Nephron progenitor cell (in vitro differentiated cells): Measurements from ENCODE around the gene MAPK8IP3.
A peak's percentile ranks its signal among the peaks of the same experiment; 100 is the strongest.

Experiments
- DNase-seq: peaks from one replicate; pipeline ENCODE4 v3.0.0; 2021
- H3K27ac Mint-ChIP-seq: 2 replicates; pipeline ENCODE4 v1.8.0; 2021; ENCODE audit warnings: mild to moderate bottlenecking, moderate library complexity, mixed read lengths
- H3K27me3 Mint-ChIP-seq: 2 replicates; pipeline ENCODE4 v1.8.0; 2021; ENCODE audit warnings: mild to moderate bottlenecking, low read depth, mixed read lengths; ENCODE audit not compliant: poor library complexity
- H3K36me3 Mint-ChIP-seq: 2 replicates; pipeline ENCODE4 v1.8.0; 2021; ENCODE audit warnings: low read depth, mixed read lengths
- H3K4me1 Mint-ChIP-seq: 2 replicates; pipeline ENCODE4 v1.8.0; 2021; ENCODE audit warnings: mixed read lengths
- H3K4me3 Mint-ChIP-seq: 2 replicates; pipeline ENCODE4 v1.8.0; 2021; ENCODE audit warnings: mild to moderate bottlenecking, moderate library complexity, mixed read lengths
- H3K9me3 Mint-ChIP-seq: 2 replicates; pipeline ENCODE4 v1.8.0; 2021; ENCODE audit warnings: mild to moderate bottlenecking, moderate library complexity, mixed read lengths
- TF ChIP-seq, protein P1 (sequence below): fragments of 200-600 bp; sonication (generic); IDR thresholded peaks from 2 replicates; pipeline ENCODE4 v1.5.0; 2021; ENCODE audit warnings: antibody characterized with exemption

The MAPK8IP3 gene

DNA sequence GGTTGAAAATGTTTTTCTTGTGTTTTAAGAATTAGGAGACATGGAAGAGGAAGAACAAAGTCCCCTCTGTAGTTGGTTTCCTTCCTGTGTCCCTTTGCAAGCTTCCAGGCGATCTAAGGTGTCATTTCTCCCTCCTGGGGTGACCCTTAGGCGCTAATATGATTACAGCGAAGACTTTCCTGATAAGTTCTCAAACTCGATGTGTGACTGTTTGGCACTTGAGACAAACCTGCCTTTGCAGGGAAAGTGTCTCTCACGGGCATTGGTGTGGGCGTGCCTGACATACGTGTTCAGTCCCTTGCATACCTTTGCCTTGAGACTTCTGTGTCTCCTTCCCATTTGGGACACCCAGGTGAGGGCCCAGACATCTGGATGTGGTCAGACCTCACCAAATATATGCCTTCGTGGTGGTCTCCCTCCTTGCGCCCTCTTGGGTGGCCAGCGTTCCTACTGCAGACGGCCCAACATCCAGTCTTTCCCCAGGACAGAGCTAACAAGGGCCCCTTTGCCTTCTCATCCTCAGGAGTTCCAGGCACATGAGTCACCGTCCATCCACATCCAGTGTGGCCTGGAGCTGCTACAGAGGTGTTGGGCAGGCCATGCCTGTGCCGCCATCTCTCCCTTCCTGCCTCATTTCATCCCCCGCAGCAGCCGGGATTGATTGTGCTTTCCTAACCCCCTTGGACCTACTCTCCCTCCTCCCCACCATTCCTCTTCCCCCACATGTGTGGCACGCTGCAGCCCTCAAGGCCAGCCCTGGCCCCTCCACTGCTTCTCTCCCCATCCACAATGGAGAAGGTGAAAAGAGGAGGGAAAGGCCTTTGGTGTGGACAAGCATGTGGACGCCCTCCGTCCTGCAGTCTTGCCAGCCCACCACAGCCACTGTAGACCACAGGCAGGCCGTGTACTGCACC, 31.0 kb upstream of the MAPK8IP3 start:
- Mint-ChIP-seq H3K36me3 (peaks cover 50% of the 10 kb centered on the region), H3K9me3 (no peaks in the 10 kb centered on the region), H3K4me3 (no peak overlapping the region), H3K27ac (peak overlapping the region; percentile 68), H3K4me1 (peaks cover 27% of the 10 kb centered on the region), H3K27me3 (no peaks in the 10 kb centered on the region)
- no peak for DNase-seq
- TF ChIP-seq, protein P1, sequence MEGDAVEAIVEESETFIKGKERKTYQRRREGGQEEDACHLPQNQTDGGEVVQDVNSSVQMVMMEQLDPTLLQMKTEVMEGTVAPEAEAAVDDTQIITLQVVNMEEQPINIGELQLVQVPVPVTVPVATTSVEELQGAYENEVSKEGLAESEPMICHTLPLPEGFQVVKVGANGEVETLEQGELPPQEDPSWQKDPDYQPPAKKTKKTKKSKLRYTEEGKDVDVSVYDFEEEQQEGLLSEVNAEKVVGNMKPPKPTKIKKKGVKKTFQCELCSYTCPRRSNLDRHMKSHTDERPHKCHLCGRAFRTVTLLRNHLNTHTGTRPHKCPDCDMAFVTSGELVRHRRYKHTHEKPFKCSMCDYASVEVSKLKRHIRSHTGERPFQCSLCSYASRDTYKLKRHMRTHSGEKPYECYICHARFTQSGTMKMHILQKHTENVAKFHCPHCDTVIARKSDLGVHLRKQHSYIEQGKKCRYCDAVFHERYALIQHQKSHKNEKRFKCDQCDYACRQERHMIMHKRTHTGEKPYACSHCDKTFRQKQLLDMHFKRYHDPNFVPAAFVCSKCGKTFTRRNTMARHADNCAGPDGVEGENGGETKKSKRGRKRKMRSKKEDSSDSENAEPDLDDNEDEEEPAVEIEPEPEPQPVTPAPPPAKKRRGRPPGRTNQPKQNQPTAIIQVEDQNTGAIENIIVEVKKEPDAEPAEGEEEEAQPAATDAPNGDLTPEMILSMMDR: no peak

GRCh38 chr16:1676661-1677060, 29.3 kb upstream of the MAPK8IP3 start:
- no peaks in the 10 kb centered on the region for H3K9me3 Mint-ChIP-seq
- H3K27ac Mint-ChIP-seq: no peak overlapping the region
- H3K36me3 Mint-ChIP-seq: peaks cover 54% of the 10 kb centered on the region
- no peaks in the 10 kb centered on the region for H3K27me3 Mint-ChIP-seq
- peak overlapping the region; percentile 75 for H3K4me3 Mint-ChIP-seq
- TF ChIP-seq, protein P1: no peak
- DNase-seq: no peak
- peaks cover 44% of the 10 kb centered on the region for H3K4me1 Mint-ChIP-seq

DNA sequence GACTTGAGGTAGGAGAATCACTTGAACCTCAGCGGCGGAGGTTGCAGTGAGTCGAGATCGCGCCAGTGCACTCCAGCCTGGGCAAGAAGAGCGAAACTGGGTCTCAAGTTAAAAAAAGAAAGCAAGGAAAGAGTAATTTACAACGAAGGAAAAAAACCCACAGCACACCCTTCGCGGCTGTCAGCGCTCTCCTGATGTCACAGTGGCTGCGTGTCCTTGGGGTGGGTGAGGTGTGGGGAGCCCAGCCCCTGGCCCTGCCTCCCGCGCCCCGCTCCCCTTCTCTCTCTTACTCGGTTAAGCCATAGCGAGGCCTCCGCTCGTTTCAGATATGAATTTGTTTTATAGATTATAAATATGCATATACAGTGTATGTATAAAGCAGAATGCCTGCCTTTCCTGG, 28.7 kb upstream of the MAPK8IP3 start:
- Mint-ChIP-seq H3K4me3 (peak overlapping the region; percentile 75), H3K36me3 (peaks cover 52% of the 10 kb centered on the region), H3K9me3 (no peaks in the 10 kb centered on the region), H3K27me3 (no peaks in the 10 kb centered on the region), H3K27ac (no peak overlapping the region), H3K4me1 (peaks cover 45% of the 10 kb centered on the region)
- TF ChIP-seq, protein P1: no peak
- no peak for DNase-seq

- Mint-ChIP-seq H3K27ac (no peak within 1 kb of the TSS), H3K4me3 (peak within 1 kb of the TSS; percentile 87), H3K9me3 (no peaks in the 10 kb centered on the region), H3K36me3 (peaks cover 45% of the 10 kb centered on the region), H3K27me3 (no peaks in the 10 kb centered on the region), H3K4me1 (peaks cover 45% of the 10 kb centered on the region)
- TF ChIP-seq, protein P1: no peak
- DNase-seq: peak; percentile 96
Measured at GRCh38 chr16:1677942-1678499, 28.0 kb upstream of the MAPK8IP3 start, which contains the start of gene JPT2. TSS of gene JPT2 (plus strand) at chr16:1678279. CDS start at chr16:1678313, 34 bp downstream.

DNA sequence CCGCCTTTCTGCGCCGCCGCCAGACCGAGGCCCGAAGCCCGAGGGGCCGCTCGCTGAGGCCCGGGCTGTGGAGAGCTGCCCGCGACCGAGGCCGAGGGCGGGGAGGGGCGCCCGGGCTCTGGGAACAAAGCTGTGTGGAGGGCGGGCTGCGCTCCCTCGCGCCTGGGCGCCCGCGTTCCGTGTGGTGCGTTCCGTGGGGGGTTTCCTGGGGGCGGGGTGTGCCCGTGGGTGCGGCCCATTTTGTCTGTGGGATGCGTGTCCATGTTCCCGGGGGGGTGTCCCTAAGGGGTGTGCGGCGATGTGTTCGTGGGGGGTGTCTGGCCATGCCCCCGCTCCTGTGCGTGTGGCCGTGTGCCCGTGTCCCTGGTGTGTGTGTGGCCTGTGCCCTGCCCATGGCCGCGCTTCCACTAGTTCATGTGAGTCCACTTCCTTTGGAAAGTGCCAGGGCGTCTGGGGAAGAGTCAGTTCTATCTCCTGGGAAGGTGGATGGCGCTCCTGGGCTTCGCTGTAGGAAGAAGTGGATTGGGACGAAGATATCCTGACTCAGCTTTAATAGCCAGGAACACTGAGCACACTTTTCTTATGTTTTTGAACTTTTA, 27.4 kb upstream of the MAPK8IP3 start:
- Mint-ChIP-seq H3K4me3 (peak overlapping the region; percentile 87), H3K9me3 (no peaks in the 10 kb centered on the region), H3K4me1 (peaks cover 45% of the 10 kb centered on the region), H3K27me3 (no peaks in the 10 kb centered on the region), H3K36me3 (peaks cover 44% of the 10 kb centered on the region), H3K27ac (no peak overlapping the region)
- DNase-seq: no peak
- TF ChIP-seq, protein P1: no peak
